Ovary (tissue), 3 donors: Measurements from ENCODE around the gene SCG5.

Experiments used
- CTCF ChIP-seq, 3 donors: fragments of 450-650 bp in 2 of 3; fragments of 200-600 bp in 1 of 3; IDR thresholded peaks; one replicate each; pipeline versions ENCODE4 v1.5.1 to v1.8.0; 2016 to 2022; ENCODE audit warnings: antibody characterized with exemption in 3 of 3, mild to moderate bottlenecking in 1 of 3
- POLR2A ChIP-seq: fragments of 450-650 bp; IDR thresholded peaks from one replicate; pipeline ENCODE4 v1.6.1; 2017; ENCODE audit warnings: antibody characterized with exemption, mild to moderate bottlenecking, moderate library complexity
- donor health status: DM: no; HTN: no; CAD: no.

GRCh38 chr15:32721596-32721995 lies 80.1 kb downstream of the SCG5 start:
- TF ChIP-seq POLR2A (no peak), CTCF (IDR thresholded peaks at IDR 0.05) (no peak)
